HL-60/S4 treated with phorbol 12-myristate 13-acetate at 8.2 ng/mL for 4 days and 3 days (cell line): ENCODE results near the gene CFAP43.
"Not testable (repeated sequence)": the region's sequence is repeated elsewhere in the genome, so short reads cannot be mapped to it uniquely, and the experiment has no call there.

Experiments
- in situ Hi-C: fragments of 300-500 bp; cut with MboI; formaldehyde crosslinking; loops from 2 replicates; pipeline ENCODE4 v1.15.0; 2022; ENCODE audit warnings: low sequenced_read_pairs

Gene CFAP43

DNA sequence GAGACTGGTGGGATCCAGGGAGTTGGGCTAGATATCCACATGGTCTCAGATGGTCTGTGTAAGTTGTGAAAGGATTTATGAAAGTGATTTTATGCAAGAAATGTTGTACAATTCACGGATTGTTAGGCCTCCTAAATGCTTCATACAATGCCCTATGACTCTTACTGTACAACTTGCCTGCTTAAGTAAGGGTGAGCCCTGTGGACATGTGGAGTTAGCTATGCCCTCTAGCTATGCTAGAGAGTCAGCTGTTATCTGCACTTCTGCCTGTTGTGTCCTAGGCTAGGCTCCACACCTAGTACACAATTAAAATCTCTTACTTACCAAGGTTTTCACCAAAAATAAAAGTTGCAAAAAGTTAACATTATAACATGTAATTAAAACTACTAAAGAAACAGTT is 1.7 kb upstream of the CFAP43 start:
- in situ Hi-C loops: no loop called here

DNA sequence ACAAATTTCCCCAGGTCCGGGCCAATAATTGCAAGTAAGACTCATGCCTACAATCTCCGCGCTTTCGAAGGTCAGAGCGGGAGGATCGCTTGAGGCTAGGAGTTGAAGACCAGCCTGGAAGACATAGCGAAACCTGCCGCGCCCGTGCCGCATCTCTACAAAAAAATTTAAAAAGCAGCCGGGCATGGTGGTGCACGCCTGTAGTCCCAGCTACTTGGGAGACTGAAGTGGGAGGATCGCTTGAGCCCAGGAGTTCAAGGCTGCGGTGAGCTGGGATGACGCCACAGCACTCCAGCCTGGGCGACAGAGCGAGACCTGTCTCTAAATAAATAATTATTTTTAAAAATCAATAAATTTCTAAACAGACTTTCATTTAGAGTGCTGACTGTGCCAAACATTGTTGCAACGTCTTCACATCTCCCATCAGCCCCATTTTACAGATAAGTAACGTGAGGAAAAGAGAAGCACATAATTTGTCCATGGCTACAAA is 494 bp upstream of the CFAP43 start:
- in situ Hi-C loops: no loop called here

DNA sequence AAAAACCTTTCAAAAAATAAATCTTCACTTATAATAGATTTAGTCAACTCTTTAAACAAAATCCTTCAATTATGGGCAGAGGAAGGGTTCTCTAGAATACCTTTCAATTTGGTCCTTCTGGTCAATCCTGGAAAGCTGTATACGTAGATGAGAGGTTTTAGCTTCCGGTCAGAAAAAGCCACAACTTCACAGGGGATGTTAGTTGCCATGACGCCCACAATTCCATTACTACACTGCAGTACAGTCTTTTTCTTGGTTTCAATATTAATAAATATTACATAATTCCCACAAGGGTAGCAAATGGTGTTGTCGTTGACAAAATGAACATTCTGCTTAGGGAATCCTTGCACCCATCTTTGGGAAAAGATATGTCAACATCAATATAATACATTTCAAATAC is 1.7 kb downstream of the CFAP43 start:
- in situ Hi-C loops: no loop called here

GRCh38 chr10:104223304-104223703 is 8.9 kb downstream of the CFAP43 start:
- in situ Hi-C loops: loop anchor here (25.0 kb wide), 1 partner anchor 336 kb away; no protein-coding TSS in a partner anchor

DNA sequence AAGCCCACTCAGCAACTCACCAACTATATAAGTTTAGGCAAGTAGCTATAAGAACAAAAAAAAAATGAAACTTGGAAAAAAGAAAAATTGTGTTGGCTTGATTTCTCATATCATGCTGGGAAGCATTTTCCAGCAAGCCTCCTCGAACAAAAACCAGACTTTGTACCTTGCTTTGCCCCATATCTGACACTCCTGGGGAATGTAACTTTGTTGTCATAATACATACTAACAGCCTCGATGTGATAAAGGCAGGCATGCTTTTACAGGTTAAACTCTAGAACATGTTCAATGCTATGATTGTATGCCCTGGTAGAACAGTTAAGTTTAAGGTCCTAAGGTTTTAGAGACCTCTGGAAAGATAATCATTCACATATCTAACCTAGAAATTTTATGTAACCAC is 11.6 kb downstream of the CFAP43 start:
- in situ Hi-C loops: loop anchor here (25.0 kb wide), 1 partner anchor 333 kb away; no protein-coding TSS in a partner anchor

GRCh38 chr10:104218751-104219150 is 13.4 kb downstream of the CFAP43 start:
- in situ Hi-C loops: loop anchor here (25.0 kb wide), 1 partner anchor 331 kb away; no protein-coding TSS in a partner anchor

DNA sequence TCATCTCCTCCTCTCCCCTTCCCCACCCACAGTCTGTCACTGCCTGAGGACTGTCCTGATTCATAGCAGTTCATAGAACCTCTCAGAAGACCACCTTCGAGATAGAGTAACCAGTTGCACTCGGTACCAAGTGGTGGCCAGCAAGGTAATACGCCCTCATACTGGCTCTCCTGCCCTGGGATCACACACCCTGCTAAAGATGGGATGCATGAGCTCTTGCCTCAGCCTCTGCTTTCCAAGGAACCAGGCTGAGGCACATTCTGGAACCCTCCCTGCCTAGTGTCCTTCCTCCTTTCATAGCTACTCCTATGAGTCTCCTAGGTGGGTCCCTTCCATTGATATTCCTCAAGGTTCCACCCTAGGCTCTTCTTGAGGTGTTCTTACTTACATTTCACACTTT is 15.5 kb downstream of the CFAP43 start:
- in situ Hi-C loops: loop anchor here (25.0 kb wide), 1 partner anchor 329 kb away; no protein-coding TSS in a partner anchor

GRCh38 chr10:104209575-104210198 is 22.5 kb downstream of the CFAP43 start:
- in situ Hi-C loops: loop anchor here (25.0 kb wide), 1 partner anchor 322 kb away; no protein-coding TSS in a partner anchor

- in situ Hi-C loops: loop anchor here (25.0 kb wide), 1 partner anchor 321 kb away; no protein-coding TSS in a partner anchor
Measured at GRCh38 chr10:104208730-104209129, 23.4 kb downstream of the CFAP43 start.

DNA sequence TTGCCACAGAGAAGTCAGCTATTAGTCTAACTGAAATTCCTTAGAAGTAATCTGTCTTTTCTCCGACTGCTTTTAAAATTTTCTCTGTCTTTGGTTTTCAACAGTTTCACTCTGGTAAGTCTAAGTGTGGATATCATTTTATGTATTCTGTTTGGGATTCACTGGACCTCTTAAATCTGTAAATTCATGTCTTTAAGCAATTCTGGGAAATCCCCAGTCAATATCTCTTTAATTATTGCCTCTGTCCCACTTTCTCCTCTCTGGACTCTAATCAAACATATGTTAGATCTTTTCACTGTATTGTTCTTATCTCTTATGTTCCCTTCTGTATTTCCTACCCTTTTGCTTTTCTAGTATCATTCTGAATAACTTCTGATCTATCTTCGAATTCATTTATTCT is 29.9 kb downstream of the CFAP43 start:
- in situ Hi-C loops: loop anchor here (25.0 kb wide), 1 partner anchor 315 kb away; no protein-coding TSS in a partner anchor

DNA sequence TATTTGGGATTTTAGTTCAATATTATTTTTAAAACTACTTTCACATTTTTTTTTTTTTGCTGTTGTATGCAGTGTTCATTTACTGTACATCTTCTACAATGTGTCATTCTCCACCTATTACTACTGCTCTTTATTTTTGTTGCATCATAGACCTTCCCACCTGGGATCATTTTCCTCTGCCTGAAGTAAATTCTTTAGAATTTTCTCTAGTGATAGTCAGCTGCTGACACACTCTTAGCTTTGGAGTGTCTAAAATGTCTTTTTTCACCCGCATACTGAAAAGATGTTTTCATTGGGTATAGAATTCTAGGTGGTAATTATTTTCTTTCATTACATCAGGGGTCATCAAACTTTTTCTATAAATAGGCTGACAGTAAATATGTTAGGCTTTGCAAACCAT is 30.5 kb downstream of the CFAP43 start:
- in situ Hi-C loops: loop anchor here (25.0 kb wide), 1 partner anchor 314 kb away; no protein-coding TSS in a partner anchor

DNA sequence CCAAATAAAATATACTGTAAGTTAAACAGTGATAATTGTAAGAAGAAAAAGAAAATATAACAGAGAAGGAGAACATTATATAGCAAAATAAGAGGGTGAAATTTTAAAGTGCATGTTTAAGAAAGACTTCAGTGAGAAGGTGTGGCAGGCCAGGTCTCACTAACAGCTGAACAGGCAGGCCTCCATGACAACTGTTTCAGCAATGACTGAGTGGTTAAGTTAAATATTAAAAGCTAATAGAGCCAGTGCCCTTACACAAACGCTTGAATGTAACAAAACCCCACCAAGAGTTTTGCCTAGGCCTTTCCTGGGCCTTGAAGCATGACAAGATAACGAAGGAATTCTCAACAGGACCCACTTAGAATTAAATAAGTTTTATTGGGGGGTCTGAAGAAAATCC is 32.6 kb downstream of the CFAP43 start:
- in situ Hi-C loops: no loop called here

GRCh38 chr10:104197364-104197763 is 34.8 kb downstream of the CFAP43 start:
- in situ Hi-C loops: no loop called here

GRCh38 chr10:104195706-104196105 is 36.5 kb downstream of the CFAP43 start:
- in situ Hi-C loops: no loop called here

DNA sequence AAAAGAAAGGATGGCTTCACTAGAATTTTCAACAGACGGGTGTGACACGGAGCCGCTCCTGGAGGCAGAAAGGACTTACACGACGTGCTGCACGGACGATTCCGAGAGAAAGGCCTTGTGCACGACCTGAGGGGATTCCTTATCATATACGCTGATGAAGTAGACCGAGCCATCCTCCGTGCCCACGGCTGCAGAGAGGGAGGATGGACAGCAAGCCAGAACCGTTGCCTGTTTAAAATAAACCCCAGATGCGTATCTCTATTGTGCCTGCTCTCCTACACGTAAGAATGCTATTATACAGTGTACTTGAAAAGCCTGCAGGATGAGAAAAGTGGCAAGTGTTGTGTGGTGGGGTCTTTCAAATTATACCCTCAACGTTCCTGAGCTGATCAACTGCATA is 38.4 kb downstream of the CFAP43 start:
- in situ Hi-C loops: no loop called here

DNA sequence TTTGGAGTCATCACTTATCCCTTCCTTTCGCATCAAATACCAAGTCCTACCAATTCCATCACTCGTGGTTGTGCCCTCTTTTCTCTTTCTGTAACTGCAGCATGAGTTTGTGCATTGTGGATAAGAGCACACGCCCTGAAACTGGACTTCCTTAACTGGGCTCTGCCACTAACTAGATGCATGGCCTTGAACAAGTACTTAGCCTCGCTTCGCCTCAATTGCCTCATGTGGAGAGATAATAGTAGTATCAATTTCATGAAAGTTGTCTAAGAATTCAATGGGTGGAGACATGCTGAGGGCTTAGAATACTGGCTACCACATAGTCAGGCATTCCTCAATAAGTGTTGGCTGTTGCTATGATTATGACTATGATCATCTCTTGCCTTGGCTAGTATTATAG is 41.5 kb downstream of the CFAP43 start:
- in situ Hi-C loops: no loop called here

DNA sequence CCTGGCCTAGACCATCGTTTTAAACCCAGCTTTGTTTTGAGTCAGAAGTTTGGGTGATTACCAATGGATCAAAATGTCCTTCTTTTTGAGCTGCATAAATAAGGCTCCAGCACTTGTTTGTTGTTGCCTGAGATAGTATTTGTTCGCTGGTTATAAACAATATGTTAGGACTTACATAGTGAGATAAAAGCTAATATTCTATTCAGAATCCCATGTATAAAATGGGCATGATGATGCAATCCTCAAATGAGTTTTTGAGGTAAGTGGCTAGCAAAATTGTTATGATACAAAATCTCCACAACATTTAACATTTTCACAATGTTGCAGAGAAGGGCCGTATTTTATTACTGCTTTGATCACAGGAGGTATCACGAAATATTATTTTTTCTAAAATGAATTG is 48.5 kb downstream of the CFAP43 start:
- in situ Hi-C loops: no loop called here

- in situ Hi-C loops: not testable (repeated sequence)
Measured at GRCh38 chr10:104174136-104174535, 58.0 kb downstream of the CFAP43 start.

- in situ Hi-C loops: no loop called here
Measured at GRCh38 chr10:104170610-104171254, 61.4 kb downstream of the CFAP43 start.

DNA sequence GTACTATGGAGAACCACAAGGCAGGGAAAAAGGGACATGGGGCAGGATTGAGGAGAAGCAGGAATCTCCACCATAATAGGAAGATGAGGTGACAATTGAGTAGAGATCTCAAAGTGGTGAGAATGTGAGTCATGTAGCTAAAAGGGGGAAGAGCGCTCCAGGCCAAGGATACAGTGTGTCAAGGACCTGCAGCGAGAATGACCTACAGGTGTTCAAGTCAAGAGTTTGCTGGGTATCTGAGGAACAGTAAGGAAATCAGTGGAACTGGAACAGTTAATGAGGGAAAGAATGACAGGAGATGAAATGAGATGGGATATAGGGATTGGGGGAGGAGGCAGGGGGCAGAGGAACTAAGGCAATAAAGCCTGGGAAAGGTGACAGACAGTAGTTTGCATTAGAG is 76.6 kb downstream of the CFAP43 start:
- in situ Hi-C loops: no loop called here

DNA sequence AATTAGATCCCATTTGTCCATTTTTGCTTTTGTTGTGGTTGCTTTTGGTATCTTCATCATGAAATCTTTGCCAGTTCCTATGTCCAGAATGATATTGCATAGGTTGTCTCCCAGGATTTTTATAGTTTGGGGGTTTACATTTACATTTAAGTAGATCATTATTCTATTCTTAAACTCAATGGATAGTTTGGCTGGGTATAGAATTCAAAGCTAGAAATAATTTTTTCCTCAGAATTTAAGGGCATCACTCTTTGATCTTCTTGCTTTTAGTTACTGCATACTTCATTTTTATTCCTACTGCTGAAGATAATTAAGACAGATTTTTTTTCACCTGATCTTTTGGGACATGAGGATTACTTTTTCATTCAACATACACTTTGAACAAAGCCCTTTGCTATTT is 80.4 kb downstream of the CFAP43 start:
- in situ Hi-C loops: no loop called here

- in situ Hi-C loops: no loop called here
Measured at GRCh38 chr10:104150139-104150538, 82.0 kb downstream of the CFAP43 start.
